HUES64 (cell line): Measurements from ENCODE around the gene GFOD1.
"Not testable (repeated sequence)": the region's sequence is repeated elsewhere in the genome, so short reads cannot be mapped to it uniquely, and the experiment has no call there.

Source experiments
- H3K27ac ChIP-seq: 2 replicates; pipeline ENCODE4 v1.7.0; 2013; ENCODE audit warnings: low read depth, low read length, inconsistent platforms
- H3K27me3 ChIP-seq: 2 replicates; pipeline ENCODE4 v1.6.1; 2013; ENCODE audit warnings: mild to moderate bottlenecking, low read length; ENCODE audit not compliant: insufficient read depth
- H3K36me3 ChIP-seq: 2 replicates; pipeline ENCODE4 v1.6.1; 2013; ENCODE audit warnings: mild to moderate bottlenecking, low read length; ENCODE audit not compliant: insufficient read depth
- H3K4me1 ChIP-seq: 2 replicates; pipeline ENCODE4 v1.6.1; 2013; ENCODE audit warnings: mild to moderate bottlenecking, low read length, moderate library complexity; ENCODE audit not compliant: insufficient read depth
- H3K4me3 ChIP-seq: 2 replicates; pipeline ENCODE4 v1.5.1; 2013; ENCODE audit warnings: mild to moderate bottlenecking, low read length, moderate library complexity
- H3K9ac ChIP-seq: 2 replicates; pipeline ENCODE4 v1.6.1; 2013; ENCODE audit warnings: mild to moderate bottlenecking, low read depth, low read length
- H3K9me3 ChIP-seq: 2 replicates; pipeline ENCODE4 v1.6.1; 2013; ENCODE audit warnings: low read depth, low read length; ENCODE audit not compliant: insufficient read depth
- WGBS: fragments of 150-250, 120-280 bp; methylation state at CpG from one replicate; pipeline ENCODE4 v1.1.7; 2013; ENCODE audit warnings: missing lambda C conversion rate; 5-methylcytosine and 5-hydroxymethylcytosine counted together

The GFOD1 gene

DNA sequence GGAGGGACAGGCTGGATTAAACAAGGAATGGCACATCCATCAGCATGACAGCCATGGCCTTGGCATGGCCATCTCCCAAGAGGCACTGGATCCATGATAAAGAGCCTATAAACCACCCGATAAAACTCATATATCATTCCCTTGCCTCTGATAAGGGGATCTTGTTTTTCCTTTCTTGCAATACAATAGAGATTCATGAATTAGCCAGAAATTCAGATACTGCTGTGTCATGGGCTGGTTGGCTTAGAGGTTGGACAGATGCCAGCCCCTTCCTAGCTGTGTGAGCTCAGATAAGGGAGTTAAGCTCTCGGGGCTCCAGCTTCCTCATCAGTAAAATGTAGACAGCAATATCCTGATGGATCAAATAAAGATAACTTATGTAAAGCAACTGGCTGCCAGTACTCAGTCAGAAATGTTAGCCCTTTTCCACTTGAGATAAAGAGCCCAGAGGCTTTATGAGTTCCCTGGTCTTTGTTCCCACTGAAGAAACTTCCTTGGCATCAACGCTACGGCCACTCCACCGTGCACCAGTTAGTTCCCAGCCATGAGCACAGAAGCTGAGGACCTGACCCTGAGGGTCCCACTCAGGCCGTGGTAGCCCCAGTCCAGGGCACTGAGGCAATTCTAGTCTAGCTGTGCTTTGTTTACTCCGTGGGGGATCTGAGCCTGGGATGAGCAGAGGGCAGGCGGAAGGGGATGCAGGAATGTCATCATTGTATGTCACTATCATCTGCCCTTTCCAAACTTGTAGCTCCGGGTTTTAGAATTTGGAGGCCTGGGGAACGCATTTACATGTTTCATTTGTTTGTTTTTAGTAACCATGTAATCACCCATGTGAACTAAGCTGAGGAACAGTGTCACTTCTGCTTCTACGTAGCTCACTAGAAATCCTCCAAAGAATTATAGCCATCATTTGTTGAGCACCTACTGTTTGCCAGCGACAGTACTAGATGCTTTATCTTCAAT is 91.8 kb downstream of the GFOD1 start:
- WGBS = 88% methylated on average over 12 of the region's 12 CpGs
- Histone ChIP-seq H3K27me3 (no peaks in the 10 kb centered on the region), H3K27ac (no peak overlapping the region), H3K4me3 (no peak overlapping the region), H3K9ac (no peak overlapping the region), H3K36me3 (no peaks in the 10 kb centered on the region), H3K4me1 (peaks cover 21% of the 10 kb centered on the region), H3K9me3 (no peaks in the 10 kb centered on the region)

DNA sequence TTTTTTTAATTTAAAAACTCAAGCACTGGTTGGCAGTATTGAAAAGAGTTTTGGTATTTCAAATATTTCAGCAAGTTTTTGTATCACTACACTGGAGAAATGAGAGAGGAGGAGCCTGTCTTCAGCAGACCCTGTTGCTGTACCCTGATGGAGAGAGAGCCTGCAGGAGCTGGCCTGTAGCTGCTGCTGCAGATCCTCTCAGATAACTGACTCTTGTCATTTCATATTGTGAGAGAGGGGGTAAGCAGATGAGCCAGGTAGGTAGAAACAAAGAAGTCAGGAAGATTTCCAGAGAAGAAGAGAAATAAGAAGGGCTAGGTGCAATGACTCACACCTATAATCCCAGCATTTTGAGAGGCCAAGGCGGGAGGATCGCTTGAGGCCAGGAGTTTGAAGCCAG is 94.9 kb downstream of the GFOD1 start:
- no peaks in the 10 kb centered on the region for H3K9me3 ChIP-seq
- H3K36me3 ChIP-seq = no peaks in the 10 kb centered on the region
- H3K27me3 ChIP-seq = no peaks in the 10 kb centered on the region
- H3K27ac ChIP-seq = no peak overlapping the region
- no peak overlapping the region for H3K9ac ChIP-seq
- 0 out of 2 replicates have a peak, but pooled peaks cover 3% of the 10 kb centered on the region for H3K4me1 ChIP-seq
- no peak overlapping the region for H3K4me3 ChIP-seq
- WGBS = 47% methylated on average over 2 of the region's 2 CpGs

DNA sequence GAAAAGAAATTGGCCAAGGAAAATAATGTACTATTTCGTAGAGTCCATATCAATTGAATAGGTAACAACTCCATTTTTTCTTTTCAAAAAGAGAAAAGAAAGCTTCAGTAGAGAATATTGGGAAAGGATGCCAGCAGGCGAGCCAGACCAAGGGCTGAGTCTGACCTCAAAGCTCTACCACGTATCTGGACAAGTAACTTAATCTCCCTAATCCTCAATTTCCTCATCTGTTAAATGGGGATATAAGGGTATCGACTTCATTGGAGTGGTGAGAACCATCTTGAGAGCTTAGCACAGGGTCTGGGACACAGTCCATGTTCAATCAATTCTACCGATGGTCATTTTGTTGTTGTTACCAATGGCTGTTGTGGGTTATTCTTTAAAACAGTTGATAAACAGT is 95.9 kb downstream of the GFOD1 start:
- Histone ChIP-seq H3K9ac (no peak overlapping the region), H3K4me3 (no peak overlapping the region), H3K27me3 (no peaks in the 10 kb centered on the region), H3K27ac (no peak overlapping the region), H3K4me1 (0 out of 2 replicates have a peak, but pooled peaks cover 3% of the 10 kb centered on the region), H3K9me3 (no peaks in the 10 kb centered on the region), H3K36me3 (no peaks in the 10 kb centered on the region)
- WGBS = 89% methylated on average over 4 of the region's 5 CpGs

DNA sequence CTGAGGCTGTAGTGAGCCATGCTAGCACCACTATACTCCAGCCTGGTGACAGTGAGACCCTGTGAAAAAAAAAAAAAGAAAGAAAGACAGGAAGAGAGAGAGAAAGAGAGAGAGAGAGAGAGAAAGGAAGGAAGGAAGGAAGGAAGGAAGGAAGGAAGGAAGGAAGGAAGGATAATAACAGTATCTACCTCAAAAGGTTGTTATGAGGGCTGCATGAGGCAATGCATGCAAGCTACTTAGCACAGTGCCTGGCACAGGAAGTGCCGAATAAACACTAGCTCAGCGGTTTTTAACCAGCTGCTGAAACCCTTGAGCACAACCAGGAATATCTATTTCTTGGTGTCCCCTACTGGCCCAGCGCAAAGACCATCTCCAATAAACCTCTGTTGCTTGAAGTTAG is 96.7 kb downstream of the GFOD1 start:
- no peaks in the 10 kb centered on the region for H3K36me3 ChIP-seq
- 75% methylated on average over 3 of the region's 3 CpGs for WGBS
- 0 out of 2 replicates have a peak, but pooled peaks cover 3% of the 10 kb centered on the region for H3K4me1 ChIP-seq
- H3K9ac ChIP-seq = no peak overlapping the region
- no peak overlapping the region for H3K4me3 ChIP-seq
- H3K27me3 ChIP-seq = no peaks in the 10 kb centered on the region
- H3K9me3 ChIP-seq = no peaks in the 10 kb centered on the region
- H3K27ac ChIP-seq = no peak overlapping the region

DNA sequence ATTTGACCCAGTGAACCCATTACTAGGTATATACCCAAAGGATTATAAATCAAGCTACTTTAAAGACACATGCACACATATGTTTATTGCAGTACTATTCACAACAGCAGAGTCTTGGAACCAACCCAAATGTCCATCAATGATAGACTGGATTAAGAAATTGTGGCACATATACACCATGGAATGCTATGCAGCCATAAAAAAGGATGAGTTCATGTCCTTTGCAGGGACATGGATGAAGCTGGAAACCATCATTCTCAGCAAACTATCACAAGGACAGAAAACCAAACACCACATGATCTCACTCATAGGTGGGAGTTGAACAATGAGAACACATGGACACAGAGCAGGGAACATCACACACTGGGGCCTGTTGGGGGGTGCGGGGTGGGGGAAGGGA is 98.2 kb downstream of the GFOD1 start:
- H3K4me1 ChIP-seq, H3K27ac ChIP-seq, H3K36me3 ChIP-seq, H3K27me3 ChIP-seq, H3K4me3 ChIP-seq, H3K9ac ChIP-seq, H3K9me3 ChIP-seq: not testable (repeated sequence)
- WGBS = 100% methylated on average over 1 of the region's 1 CpG

DNA sequence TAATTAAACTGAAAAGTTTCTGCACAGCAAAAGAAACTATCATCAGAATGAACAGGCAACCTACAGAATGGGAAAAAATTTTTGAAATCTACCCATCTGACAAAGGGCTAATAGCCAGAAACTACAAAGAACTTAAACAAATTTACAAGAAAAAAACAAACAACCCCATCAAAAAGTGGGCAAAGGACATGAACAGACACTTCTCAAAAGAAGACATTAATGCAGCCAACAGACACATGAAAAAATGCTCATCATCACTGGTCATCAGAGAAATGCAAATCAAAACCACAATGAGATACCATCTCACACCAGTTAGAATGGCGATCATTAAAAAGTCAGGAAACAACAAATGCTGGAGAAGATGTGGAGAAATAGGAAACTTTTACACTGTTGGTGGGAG is 98.6 kb downstream of the GFOD1 start:
- H3K36me3 ChIP-seq, H3K9me3 ChIP-seq: not testable (repeated sequence)
- WGBS = 83% methylated on average over 1 of the region's 1 CpG

DNA sequence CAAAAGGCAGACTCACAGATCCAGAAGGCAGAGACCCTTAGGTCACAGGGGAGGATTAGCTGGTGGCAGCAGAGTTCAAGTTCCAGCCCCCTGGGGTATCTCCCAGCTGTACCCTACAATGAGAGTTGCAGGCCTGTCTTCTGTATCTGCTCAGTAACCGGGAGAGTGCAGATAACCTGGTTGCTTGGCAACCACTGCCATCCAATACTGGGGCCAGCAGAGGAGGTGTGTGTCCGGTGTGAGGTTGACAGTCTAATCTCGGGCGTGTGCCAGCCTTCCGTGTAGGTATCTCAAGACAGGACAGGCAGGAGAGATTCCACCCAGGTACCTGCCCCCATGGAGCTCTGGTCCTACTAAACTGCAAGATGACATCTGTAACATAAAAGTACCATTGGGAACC is 102.4 kb downstream of the GFOD1 start:
- H3K36me3 ChIP-seq = no peaks in the 10 kb centered on the region
- H3K27ac ChIP-seq = no peak overlapping the region
- H3K4me3 ChIP-seq = no peak overlapping the region
- no peaks in the 10 kb centered on the region for H3K9me3 ChIP-seq
- no peak overlapping the region for H3K9ac ChIP-seq
- WGBS = 91% methylated on average over 5 of the region's 5 CpGs
- H3K4me1 ChIP-seq = no peaks in the 10 kb centered on the region
- H3K27me3 ChIP-seq = no peaks in the 10 kb centered on the region

More for the DNA sequence above, 98.6 kb downstream of the GFOD1 start:
- not testable (repeated sequence) for H3K4me1 ChIP-seq, H3K4me3 ChIP-seq, H3K9ac ChIP-seq, H3K27me3 ChIP-seq, H3K27ac ChIP-seq

DNA sequence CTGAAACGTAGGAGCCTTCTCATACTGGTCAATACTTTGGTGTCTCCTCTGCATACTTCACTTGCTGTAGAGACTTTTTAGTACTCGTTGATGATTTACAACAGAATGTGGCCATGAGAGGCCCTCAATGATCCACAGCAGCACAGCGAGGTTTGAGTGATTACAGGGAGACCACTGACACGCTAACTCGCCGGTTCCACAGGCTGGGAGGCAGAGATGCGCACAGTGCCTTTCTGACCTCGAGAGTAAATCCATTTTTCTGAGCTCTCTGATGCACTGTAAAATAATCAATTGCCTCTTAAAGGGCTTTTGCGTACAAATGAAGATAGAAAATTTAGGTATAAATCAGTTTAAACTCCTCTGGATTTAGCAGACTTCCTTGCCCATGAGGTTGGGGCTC is 102.9 kb downstream of the GFOD1 start:
- H3K4me3 ChIP-seq = no peak overlapping the region
- no peaks in the 10 kb centered on the region for H3K27me3 ChIP-seq
- H3K9me3 ChIP-seq = no peaks in the 10 kb centered on the region
- no peaks in the 10 kb centered on the region for H3K4me1 ChIP-seq
- no peak overlapping the region for H3K9ac ChIP-seq
- no peaks in the 10 kb centered on the region for H3K36me3 ChIP-seq
- H3K27ac ChIP-seq = no peak overlapping the region
- 93% methylated on average over 9 of the region's 9 CpGs for WGBS

DNA sequence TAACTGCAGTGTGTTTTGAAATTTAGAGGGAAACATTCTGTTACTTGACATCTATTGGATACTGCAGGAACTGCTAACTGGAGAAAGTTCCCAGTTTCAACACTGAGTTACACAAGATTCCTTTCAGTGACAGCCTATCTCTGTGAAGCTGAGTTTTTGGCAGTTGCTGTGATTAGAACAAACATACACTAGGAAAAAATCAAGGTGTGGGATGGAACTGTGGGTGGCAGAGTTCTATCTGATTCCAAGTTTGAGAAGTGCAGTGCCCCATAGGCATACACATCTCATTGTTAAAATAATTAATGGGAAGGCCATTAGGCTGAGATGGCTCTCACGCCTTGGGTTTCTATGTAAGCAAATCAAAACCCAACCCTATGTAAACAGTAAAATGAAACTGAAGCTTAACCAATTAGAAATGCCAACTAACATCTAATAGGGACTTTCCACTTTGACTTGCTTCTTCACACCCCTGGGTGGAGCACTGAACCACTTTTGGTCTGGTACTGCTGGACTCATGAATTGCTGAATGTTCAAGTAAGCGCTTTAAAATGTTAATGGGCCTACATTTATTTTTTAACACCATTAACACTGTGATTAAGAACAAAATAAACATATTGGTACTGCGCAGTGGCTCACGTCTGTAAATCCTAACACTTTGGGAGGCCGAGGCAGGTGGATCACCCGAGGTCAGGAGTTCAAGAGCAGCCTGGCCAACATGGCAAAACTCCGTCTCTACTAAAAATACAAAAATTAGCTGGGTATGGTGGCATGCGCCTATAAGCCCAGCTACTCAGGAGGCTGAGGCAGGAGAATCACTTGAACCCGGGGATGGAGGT is 103.9 kb downstream of the GFOD1 start:
- H3K9me3 ChIP-seq = no peaks in the 10 kb centered on the region
- H3K36me3 ChIP-seq = no peaks in the 10 kb centered on the region
- no peaks in the 10 kb centered on the region for H3K4me1 ChIP-seq
- no peak overlapping the region for H3K9ac ChIP-seq
- no peaks in the 10 kb centered on the region for H3K27me3 ChIP-seq
- H3K4me3 ChIP-seq = no peak overlapping the region
- no peak overlapping the region for H3K27ac ChIP-seq
- WGBS = 85% methylated on average over 9 of the region's 9 CpGs

DNA sequence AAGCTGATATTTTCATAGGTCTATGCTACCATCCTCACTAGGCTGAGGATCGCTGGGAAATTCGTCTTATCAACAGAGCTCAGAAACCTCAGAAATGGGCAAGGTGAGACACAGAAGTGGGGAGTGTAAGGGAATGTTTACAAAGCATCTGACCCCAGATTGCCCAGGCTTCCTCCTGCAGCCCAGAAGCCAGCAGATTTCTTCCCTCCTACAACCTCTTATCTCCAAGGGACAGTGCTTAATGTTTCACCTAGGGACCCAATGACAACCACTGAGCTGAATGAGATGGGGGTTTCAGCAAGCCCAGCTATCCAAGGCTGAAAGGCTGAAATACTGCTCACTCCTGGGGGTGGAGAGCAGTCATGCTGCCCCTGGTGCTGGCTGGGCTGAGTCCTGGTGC is 106.6 kb downstream of the GFOD1 start:
- 79% methylated on average over 2 of the region's 2 CpGs for WGBS
- no peak overlapping the region for H3K27ac ChIP-seq
- H3K9me3 ChIP-seq = no peaks in the 10 kb centered on the region
- no peaks in the 10 kb centered on the region for H3K36me3 ChIP-seq
- H3K4me3 ChIP-seq = no peak overlapping the region
- no peaks in the 10 kb centered on the region for H3K4me1 ChIP-seq
- H3K9ac ChIP-seq = no peak overlapping the region
- H3K27me3 ChIP-seq = no peaks in the 10 kb centered on the region
